ENCODE data around the gene ITGA2.

ITGA2 gene

DNA sequence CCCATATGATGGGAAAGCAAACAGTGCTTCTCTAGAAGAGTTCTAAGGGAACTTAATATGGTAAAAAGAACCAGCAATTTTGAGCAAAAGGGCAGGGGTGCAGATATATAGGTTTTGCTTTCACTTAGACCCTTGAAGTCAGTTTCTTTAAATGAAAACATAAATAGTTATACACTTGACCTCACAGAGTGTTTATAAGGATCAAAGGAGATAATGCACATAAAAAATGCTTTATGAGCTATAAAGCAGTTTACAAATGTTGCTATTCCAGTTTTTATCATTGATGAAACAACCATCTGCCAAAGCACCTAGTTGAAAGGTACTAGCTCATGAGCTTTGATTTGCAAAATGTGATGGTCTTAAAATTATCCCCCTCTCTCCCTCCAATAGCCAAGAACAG, 45.7 kb downstream of the ITGA2 start:
- no peak overlapping the region for H3K4me3 ChIP-seq (replicated peaks; ENCODE audit: low read depth, low read length)

DNA sequence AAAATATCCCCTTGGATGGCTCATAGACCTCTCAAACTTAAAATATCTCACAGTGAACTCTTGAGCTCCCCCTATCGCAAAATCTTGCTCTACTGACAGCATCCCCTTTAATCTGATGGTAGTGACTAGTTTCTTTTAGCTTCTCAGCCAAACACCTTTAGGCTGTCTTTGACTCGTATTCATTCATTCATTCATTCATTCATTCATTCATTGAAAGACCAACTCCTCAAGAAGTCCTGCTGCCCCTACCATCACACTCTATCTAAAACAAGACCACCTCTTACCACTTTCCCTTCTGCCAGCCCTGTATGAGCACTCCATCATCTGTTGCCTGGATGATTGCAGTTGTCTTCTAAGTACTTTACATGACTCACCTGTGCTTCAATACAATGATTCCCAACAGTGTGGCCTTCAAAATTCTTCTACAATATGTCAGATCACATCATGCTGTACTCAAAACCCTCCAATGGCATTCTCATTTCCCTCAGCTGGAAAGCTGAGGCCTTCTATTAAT, 46.8 kb downstream of the ITGA2 start:
- TF ChIP-seq, protein P1, sequence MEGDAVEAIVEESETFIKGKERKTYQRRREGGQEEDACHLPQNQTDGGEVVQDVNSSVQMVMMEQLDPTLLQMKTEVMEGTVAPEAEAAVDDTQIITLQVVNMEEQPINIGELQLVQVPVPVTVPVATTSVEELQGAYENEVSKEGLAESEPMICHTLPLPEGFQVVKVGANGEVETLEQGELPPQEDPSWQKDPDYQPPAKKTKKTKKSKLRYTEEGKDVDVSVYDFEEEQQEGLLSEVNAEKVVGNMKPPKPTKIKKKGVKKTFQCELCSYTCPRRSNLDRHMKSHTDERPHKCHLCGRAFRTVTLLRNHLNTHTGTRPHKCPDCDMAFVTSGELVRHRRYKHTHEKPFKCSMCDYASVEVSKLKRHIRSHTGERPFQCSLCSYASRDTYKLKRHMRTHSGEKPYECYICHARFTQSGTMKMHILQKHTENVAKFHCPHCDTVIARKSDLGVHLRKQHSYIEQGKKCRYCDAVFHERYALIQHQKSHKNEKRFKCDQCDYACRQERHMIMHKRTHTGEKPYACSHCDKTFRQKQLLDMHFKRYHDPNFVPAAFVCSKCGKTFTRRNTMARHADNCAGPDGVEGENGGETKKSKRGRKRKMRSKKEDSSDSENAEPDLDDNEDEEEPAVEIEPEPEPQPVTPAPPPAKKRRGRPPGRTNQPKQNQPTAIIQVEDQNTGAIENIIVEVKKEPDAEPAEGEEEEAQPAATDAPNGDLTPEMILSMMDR (IDR thresholded peaks at IDR 0.05; ENCODE audit: low read length, missing control alignments), result peak; percentile 31
- no peak overlapping the region for H3K4me3 ChIP-seq (replicated peaks; ENCODE audit: low read depth, low read length)
- DNase-seq (ENCODE audit: low read depth), result peak; percentile 35

More for the DNA sequence above, 45.7 kb downstream of the ITGA2 start:
- TF ChIP-seq, protein P1 (IDR thresholded peaks at IDR 0.05; ENCODE audit: low read length, missing control alignments), result no peak
- no peak for DNase-seq (ENCODE audit: low read depth)

DNA sequence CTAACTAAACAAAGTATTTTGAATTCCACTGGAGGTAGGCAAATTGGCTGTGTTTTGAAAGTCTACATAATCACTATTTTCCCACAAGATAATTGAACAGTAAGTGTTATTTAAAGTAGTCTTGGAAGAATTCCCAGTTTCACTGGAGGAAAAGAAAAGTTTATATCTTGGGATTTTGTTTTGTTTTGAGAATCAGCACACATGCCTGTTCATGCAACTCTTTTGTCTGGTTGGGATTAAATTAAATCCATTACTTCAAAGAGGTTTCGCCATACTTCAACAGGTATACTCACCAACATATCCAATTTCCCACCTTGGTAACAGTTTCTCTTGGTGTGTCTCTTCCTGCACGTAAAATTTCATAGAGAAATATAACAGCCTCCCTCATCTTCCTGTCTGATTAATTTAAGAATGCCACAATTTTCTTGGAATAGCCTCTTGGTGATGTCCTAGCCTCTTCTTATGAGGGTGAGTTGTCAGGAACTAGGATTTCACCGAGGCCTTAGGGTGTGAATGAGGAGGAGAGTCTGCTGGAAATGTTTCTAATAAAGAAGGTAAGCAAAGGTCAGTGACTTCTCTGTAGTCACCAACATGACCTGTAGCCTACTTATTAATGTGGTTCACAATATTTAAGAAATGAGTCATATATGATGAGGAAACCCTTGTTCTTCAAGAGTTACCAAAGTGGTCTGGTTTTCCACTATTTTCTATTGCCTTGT, 48.1 kb downstream of the ITGA2 start:
- TF ChIP-seq, protein P1 (IDR thresholded peaks at IDR 0.05; ENCODE audit: low read length, missing control alignments), result no peak
- no peak overlapping the region for H3K4me3 ChIP-seq (replicated peaks; ENCODE audit: low read depth, low read length)
- peak; percentile 83 for DNase-seq (ENCODE audit: low read depth)

DNA sequence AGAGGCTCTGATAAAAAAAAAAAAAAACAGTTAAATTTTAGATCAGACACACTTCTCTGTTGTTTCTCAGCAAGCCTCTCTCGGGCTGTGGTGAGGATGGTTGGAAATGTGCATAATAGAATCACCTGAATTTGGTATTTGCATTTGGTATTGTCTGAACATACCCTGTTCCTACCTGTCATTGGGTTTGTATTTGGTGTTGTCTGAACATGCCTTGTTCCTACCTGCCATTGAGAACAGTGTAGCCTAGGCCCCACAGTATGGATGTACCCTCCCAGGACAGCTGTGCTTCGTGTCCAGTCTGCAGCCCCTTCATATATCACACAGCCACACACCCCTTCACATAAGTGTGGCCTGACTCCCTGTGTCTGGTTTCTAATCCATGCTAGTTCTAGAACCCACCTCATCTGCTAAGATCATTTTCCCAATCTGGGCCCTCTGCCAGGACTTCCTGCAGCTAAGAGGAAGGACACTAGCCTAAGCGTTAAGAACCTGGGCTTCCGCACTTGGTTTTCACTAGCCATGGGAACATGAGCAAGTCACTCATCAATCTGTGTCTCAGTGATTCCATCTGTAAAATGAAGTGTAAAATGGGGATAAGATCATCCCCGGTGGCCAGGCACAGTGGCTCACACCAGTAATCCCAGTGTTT, 49.2 kb downstream of the ITGA2 start:
- TF ChIP-seq, protein P1 (IDR thresholded peaks at IDR 0.05; ENCODE audit: low read length, missing control alignments), result no peak
- H3K4me3 ChIP-seq (replicated peaks; ENCODE audit: low read depth, low read length), result no peak overlapping the region
- DNase-seq (ENCODE audit: low read depth), result no peak

DNA sequence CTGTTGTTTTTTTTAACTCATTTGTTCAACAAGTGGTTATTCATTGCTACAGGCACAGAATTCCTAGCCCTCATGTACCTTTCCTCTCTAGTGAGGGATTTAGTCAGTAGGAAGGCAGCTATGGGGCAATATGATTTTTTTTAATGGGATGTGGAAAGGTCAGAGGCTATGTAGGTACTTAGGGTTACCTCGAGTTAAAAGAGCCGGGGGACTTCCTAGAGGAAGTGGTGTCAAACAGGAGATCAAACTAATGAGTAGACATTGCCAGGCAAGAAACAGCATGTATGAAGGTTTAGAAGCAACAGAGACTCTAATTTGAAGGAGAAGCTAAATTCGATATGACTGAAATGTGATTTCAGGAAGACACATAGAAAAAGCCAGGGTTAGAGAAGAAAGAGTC, 50.7 kb downstream of the ITGA2 start:
- TF ChIP-seq, protein P1 (IDR thresholded peaks at IDR 0.05; ENCODE audit: low read length, missing control alignments), result no peak
- DNase-seq (ENCODE audit: low read depth), result no peak

DNA sequence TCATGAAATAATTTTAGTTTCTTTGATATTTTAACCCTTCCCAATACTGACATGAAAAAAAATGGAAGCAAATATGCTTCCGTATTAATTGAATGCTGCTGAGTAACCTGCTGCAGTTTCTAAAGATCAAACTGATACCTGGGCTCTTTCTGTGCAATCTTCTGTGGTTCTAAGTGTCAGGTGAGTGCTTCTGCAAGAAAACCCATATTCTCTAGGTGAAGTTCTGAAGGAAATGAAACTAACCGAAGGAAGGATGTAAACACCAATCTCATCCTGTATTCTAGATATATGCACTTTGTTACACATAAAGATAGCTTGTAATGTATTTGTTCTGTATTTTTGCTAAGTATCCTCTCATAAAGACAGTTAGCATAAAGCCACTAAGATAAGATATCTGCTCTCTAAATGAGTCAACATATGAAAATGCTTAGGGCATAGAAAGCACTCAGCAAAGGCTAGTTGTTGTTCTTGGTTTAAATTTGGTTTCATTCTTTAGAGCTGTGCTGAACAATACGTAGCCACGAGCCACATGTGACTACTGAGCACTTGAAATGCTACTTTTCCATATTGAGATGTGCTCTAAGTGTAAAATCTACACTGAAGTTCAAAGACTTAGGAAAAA, 52.0 kb downstream of the ITGA2 start:
- H3K4me3 ChIP-seq (replicated peaks; ENCODE audit: low read depth, low read length), result peak overlapping the region; percentile 44
- DNase-seq (ENCODE audit: low read depth), result peak; percentile 62
- TF ChIP-seq, protein P1 (IDR thresholded peaks at IDR 0.05; ENCODE audit: low read length, missing control alignments), result no peak

More for the DNA sequence above, 50.7 kb downstream of the ITGA2 start:
- H3K4me3 ChIP-seq (replicated peaks; ENCODE audit: low read depth, low read length), result no peak overlapping the region

Data from fibroblast of pulmonary artery (primary cell).